Brain pericyte (primary cell): ENCODE data around the gene MESD.

ENCODE experiments used
- DNase-seq: peaks from one replicate; pipeline ENCODE4 v3.0.0-alpha.2; 2012; ENCODE audit warnings: low read depth, low spot score

MESD gene

DNA sequence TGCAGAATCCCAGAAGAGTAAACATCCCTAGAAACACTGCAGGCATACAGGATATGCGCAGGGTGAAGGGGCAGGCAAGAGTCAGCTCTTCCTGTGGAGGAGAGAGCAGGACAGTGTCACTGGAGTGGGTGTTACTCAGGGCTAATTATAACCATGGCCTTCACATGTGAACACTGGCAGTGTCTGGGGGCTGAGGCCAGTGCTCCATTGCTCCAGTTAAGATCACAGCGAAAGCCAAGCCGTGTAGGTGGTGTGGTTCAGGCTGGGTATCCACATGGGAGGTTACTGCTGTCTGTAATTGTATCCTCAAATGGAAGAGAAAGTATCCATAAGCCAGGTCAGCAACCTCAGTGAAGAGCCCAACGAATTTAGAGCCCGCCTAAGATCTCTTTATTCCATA, 84.6 kb downstream of the MESD start:
- peak; percentile 49 for DNase-seq

DNA sequence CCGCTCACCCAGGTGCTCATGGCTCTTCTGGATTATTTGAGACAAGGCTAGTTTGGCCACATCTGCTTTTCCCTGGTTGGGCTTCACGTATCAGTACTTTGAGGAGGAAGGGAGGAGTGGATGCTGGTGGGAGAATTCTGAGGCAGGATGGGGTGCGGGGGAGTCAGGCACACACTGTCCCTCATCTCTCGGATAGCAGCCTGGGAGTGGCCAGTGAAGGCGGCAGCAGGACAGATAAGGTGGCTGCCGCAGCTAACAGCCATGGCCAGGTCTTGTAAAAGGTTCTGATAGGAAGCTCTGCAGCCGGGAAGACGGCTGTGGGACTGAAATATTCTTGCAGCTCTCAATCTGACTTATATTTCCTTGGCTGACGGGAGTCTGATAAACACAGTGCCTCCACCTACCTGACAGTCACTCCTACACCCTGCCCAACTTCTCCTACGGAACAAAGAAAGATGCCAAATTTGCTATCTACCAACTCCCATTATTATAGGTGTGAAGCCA, 87.3 kb downstream of the MESD start:
- DNase-seq: no peak

DNA sequence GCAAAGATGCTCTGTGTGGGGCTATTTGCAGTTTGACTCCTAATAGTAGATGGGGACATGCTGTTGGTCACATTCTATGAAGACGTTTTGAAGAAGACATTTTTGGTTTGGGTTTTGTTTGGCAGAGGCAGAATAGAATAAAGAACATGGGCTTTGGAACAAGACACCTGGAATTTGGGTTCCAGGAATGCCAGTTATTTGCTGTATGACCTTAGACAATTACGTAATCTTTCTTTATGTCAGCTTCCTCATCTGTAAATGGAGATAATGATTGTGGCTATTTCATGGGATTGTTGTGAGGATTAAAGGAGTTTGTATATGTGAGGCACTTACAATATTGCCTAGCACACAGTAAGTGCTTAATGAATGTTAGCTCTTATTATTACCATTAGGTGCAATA, 91.6 kb downstream of the MESD start:
- DNase-seq: no peak
